GF-D8 (cell line): Measurements from ENCODE around the gene SLC29A3.

Experiments used
- DNase-seq: peaks from one replicate; lab custom pipeline; 2025; lab: John Stamatoyannopoulos, UW

The SLC29A3 gene

DNA sequence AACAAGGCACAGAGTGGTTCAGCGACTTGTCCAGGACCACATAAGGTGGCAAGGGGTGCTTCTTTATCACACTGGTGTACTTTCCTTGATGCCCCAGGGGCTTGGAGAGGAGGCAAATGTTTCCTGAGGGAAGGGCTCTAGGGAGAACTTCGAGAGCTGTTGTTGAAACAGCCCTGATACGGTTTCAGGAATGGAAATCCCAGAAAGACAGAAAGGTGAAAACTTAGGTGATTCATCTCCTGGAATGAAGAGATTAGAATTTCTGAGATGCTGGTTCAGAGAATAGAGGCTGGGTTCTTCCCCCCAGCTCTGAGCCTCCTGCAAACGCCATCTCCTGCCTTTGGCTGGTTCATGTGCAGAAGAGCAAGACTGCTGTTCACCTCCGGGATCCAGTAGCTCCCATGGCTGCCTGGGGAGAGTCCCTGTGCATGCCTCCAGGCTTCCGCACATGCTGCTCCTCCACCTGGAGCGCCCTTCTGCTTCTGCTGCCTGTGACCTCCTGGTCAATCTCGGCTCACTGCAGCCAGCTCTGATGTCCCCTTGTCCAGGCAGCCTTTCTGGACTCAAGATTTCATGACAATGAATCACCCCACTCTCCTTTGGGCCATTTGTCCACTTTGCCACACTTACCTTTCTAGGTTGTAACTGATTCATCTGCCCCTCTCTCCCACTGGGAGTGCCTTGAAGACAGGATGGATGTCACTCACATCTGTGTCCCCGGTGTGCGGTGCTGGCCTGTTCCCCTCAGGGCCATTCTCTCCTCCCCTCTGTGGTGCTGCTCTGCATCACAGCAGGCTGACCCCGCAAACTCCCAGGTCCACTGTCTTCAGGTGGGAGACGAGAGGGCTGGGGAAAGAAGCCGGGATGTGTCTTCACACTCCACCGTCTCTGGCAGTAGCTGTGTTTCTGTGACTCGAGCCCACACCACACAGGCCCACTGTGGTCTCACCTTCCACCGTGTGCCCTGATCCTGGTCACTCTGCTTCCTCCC is 74.0 kb downstream of the SLC29A3 start:
- no peak for DNase-seq

DNA sequence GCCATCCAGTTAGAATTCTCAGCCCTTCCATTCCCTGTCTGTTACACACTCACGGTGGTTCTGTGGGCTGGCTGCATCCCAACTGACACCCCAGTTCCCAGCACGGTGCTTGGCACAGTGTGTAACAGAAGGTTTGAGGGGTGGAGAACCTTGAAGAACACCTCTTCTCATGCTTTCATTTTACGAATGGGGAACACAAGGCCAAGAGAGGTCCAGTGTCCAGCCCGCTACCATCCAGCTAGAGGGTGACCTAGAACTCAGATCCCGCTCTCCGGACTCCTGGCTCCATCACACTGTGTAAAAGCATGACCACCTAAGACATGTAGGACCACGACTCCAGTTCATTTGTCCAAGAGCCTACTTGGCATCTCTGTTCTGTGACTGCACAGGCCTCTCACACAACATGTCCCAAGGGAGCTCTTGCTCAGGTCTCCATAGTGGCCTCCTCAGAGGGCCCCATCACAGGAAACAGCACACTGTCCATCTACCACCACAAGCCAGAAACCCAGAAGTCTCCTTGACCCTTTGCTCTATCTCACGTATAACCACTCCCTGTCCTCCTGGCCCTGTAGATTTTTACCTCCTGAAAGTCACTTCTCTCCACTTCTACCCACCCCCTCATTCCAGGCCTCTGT is 74.9 kb downstream of the SLC29A3 start:
- no peak for DNase-seq

- no peak for DNase-seq
These were observed 76.0 kb downstream of the SLC29A3 start for GRCh38 chr10:71394926-71395562.

DNA sequence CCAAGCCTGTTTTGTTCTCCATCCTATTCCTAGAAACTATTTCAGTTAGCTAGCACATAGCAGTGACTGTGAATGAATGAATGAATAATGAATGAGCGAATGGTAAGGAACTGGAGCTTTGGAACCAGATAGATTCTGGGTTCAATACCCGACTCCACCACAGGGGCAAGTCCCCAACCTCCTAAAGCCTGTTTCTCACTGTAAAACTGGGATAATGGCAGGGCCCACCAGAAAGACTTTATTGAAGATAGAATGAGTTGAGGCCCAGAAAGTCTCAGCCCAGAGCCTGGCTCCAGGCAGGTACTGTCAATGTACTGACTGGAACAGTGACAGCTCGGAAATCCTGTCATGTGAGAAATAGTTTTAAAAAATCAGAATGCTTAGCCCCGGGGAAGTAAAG is 76.6 kb downstream of the SLC29A3 start:
- no peak for DNase-seq

DNA sequence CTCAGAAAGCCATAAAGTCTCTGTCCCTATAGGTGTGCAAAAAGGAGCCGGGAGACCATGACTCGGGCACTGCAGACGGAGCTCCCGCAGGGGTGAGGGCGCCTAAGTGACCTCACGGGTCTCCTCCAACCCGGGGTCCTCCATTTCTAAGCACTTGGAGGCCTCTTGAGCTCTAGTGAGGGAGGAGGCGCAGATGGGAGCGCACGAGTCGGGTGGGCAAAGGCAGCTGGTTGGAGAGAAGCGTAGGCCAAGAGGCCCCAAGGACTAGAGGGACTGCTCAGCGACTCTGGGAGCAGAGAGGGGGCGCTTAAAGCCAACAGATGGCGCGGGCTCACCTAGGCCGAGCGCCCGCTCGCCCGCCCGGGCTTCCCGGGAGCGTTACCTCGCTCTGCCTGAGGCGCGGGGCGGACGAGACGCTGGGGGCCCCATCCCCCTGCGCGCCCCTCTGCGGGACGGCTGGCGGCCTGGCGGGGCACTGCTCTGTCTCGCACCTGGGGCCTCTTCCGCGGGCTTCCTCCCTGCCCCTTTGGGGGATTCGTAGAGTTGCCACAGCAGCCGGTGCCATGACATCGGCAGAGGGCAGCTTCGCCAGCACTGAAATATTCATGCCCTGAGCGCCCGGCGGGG is 77.1 kb downstream of the SLC29A3 start:
- DNase-seq: no peak

DNA sequence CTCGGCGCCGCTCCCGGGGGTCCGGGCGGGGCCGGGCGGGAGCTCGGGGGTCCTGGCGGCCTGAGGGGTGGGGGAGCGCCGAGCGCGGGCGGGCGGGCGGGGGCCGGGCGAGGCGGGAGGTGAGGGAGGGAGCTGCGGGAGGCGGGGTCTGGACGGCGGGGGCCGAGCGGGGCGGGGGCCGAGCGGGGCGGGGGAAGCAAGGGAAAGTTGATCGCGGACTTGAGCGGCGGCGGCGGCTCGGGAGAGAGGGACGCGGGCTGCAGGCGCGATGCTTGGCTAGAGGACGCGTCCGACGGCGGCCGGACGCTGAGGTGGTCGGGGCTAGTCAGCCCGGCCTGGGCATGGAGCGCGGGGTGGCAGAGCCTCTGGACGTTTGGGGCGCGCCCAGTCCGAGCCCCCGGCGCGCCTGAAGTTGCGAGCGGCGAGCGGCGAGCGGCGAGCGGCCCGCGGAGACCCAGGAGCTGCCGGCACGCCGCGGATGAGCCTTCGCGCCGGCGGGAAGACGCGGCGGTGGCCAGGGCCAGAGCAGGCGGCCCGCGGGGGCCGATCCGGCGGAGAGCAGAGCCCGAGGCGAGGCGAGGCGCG is 77.7 kb downstream of the SLC29A3 start, which contains the start of gene CDH23:
TSS of gene CDH23 (plus strand) at position 210 of the 585 bp plus-strand sequence. CDS start 42,912 bp downstream, outside the sequence.
- no peak for DNase-seq

DNA sequence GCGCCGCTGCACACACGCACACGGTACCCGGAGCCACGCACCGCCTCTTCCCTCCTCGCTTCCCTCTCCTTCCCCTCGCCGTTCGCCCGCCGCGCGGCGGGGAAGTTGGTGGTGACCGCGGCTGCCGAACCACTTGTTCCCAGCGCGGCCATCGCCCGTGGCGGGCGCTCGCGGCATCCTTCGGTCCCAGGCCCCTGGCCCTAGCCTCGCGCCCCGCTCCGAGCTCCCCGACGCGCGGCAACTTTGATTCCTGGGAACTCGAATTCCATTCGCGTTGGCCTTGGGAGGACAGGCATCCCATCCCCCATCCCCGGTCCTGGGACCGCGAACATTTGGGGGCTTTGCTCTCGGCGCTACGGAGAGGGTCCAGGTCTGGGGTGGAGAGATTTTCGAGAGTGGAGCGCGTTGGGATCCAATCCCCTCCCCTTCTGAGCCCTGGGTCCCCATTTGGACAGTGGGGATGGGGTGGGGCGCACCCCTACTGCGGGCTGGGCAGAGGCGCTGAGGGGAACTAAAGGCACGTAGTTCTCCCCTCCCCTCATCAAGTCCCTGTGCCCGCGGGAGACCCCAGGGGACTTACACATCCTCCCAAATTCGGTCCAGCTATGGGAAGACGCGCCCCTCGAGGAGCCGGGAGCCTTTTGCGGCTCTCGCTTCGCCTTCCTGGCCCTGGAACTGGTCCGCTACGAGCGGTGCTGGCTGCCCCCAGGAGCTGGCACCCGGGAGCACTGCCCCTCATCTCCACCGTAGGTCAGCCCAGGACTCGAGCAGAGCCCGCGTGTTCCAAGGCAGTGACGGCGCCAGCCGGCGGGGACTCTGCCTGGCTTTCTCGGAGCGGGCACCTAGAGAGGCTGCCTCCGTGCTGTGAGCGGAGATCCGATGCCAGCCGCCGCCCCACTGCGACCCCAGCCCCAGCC is 78.5 kb downstream of the SLC29A3 start:
- DNase-seq: no peak

DNA sequence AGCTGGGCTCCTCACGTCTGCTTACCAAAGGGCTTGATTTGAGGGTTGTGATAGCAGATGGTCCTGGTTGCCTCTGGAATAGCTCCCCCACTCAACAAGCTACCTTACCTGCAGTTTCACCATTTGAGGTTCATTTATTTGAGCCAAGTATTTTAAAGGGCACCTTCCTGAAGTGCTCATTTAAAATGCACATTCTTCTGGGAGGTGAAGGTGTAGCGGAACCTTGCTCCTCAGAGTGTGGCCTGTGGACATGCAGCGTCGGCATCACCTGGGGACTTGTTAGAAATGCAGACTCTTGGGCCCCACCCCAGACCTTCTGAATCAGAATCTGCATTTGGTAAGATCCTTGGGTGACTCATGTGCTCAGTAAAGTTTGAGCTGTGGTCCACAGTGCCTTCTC is 79.9 kb downstream of the SLC29A3 start:
- DNase-seq: no peak

GRCh38 chr10:71399946-71400345 is 80.9 kb downstream of the SLC29A3 start:
- DNase-seq: no peak

- DNase-seq: no peak
These were observed 82.0 kb downstream of the SLC29A3 start for GRCh38 chr10:71401056-71401455.

DNA sequence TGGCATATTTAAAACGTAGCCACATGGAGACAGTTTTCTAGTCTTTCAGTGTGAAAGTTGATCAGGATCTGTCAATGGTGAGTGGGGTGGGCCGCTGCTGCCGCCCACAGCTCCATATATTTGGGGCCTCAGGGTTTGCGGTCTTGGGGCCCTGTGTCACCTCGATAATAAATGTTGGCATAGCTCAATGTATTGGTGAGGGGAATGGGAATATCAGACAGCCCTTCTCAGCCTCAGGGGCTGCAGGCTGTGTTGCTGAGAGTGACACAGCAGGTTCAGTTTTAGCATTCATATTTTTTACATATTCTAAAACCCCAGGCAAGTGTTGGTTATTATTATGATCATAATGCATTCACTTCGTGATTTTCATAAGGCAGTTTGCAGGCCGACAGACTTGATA is 82.9 kb downstream of the SLC29A3 start:
- DNase-seq: no peak

GRCh38 chr10:71404503-71405295 is 85.6 kb downstream of the SLC29A3 start:
- DNase-seq: no peak

GRCh38 chr10:71406878-71407277 is 87.8 kb downstream of the SLC29A3 start:
- no peak for DNase-seq

DNA sequence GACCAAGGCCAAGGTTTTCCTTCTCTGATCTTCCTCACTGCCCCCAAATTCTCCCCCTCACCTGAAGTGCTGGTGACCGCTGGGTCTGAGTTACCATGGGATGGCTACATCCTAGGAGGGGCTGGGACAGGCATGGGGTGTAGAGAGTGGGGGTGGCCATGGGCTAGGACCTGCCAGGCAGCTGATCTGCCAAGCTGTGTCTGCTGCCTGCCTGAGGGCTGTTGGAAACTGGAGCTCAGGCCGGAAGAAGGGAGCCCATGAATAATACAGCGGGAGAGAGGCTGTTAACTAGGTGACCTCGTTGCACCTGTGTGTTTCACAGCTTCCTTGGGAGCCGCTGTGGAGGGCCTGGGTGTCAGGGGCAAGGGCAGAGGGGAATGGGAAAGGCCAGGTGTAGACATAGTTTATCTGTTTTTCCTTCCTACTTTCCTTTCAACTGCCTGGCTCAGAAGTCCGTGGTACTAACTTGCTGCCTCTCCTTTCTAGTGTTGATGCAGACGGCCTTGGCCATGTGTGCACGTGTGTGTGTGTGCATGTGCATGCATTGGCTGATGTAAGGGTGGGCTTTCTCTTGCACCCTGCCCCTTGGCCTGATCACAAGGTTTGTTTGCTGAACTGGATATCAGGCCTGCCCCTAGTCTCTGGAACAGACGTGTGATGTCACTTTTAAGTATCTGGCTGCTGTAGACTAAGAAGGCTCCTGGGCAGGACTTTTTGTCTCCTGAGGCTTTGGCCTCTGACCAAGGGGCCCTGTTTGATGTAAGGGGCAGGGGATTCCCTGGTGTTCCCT is 89.6 kb downstream of the SLC29A3 start:
- DNase-seq: no peak

GRCh38 chr10:71409516-71410104 is 90.6 kb downstream of the SLC29A3 start:
- DNase-seq: no peak
